ENCODE data around the gene IGFN1. TPM values are rescaled to one million over a fixed set of nuclear protein-coding genes. Genes with fewer than 3 reads are reported as not detected.

The IGFN1 gene
- total RNA-seq, 2 donors from 2014 or later: 2.0 to 6.7 TPM

- Histone ChIP-seq H3K27me3 (replicated peaks; ENCODE audit: insufficient read depth) (no peaks in the 10 kb centered on the region), H3K4me1 (replicated peaks) (no peaks in the 10 kb centered on the region), H3K27ac (no peak overlapping the region), H3K36me3 (no peaks in the 10 kb centered on the region), H3K4me3 (no peak overlapping the region), H3K9me3 (no peaks in the 10 kb centered on the region)
- TF ChIP-seq POLR2A (IDR thresholded peaks at IDR 0.05) (no peak), CTCF (IDR thresholded peaks at IDR 0.05) (no peak), POLR2AphosphoS5 (IDR thresholded peaks at IDR 0.05) (no peak)
- DNase-seq (ENCODE audit: low spot score): no peak
- 75% methylated on average over 11 of the region's 11 CpGs for WGBS
- intact Hi-C loops (cut with DNase I): loop anchor here (5.0 kb wide), 2 partner anchors 110 to 155 kb away; no protein-coding TSS in a partner anchor
These were observed 61.3 kb downstream of the IGFN1 start for GRCh38 chr1:201251851-201252430.

- Histone ChIP-seq H3K36me3 (no peaks in the 10 kb centered on the region), H3K4me1 (replicated peaks) (no peaks in the 10 kb centered on the region), H3K4me3 (no peak overlapping the region), H3K9me3 (no peaks in the 10 kb centered on the region), H3K27me3 (replicated peaks; ENCODE audit: insufficient read depth) (no peaks in the 10 kb centered on the region), H3K27ac (no peak overlapping the region)
- 96% methylated on average over 5 of the region's 6 CpGs for WGBS
- TF ChIP-seq POLR2A (IDR thresholded peaks at IDR 0.05) (no peak), CTCF (IDR thresholded peaks at IDR 0.05) (no peak), POLR2AphosphoS5 (IDR thresholded peaks at IDR 0.05) (no peak)
- intact Hi-C loops (cut with DNase I): loop anchor here (5.0 kb wide), 2 partner anchors 109 to 154 kb away; no protein-coding TSS in a partner anchor
- no peak for DNase-seq (ENCODE audit: low spot score)
These were observed 62.3 kb downstream of the IGFN1 start for GRCh38 chr1:201252944-201253371.

GRCh38 chr1:201253411-201253810 lies 62.8 kb downstream of the IGFN1 start:
- no peak overlapping the region for H3K4me3 ChIP-seq
- no peak for DNase-seq (ENCODE audit: low spot score)
- WGBS: 82% methylated on average over 10 of the region's 10 CpGs
- H3K9me3 ChIP-seq: no peaks in the 10 kb centered on the region
- no peaks in the 10 kb centered on the region for H3K4me1 ChIP-seq (replicated peaks)
- H3K27ac ChIP-seq: no peak overlapping the region
- H3K27me3 ChIP-seq (replicated peaks; ENCODE audit: insufficient read depth): no peaks in the 10 kb centered on the region
- H3K36me3 ChIP-seq: no peaks in the 10 kb centered on the region
- TF ChIP-seq CTCF (IDR thresholded peaks at IDR 0.05) (no peak), POLR2AphosphoS5 (IDR thresholded peaks at IDR 0.05) (no peak), POLR2A (IDR thresholded peaks at IDR 0.05) (no peak)
- intact Hi-C loops (cut with DNase I): loop anchor here (5.0 kb wide), 2 partner anchors 109 to 154 kb away; no protein-coding TSS in a partner anchor

GRCh38 chr1:201253906-201254624 lies 63.4 kb downstream of the IGFN1 start:
- 88% methylated on average over 9 of the region's 9 CpGs for whole genome bisulfite sequencing
- Histone ChIP-seq H3K4me3 (no peak overlapping the region), H3K4me1 (replicated peaks) (no peaks in the 10 kb centered on the region), H3K9me3 (no peaks in the 10 kb centered on the region), H3K27ac (no peak overlapping the region), H3K27me3 (replicated peaks; ENCODE audit: insufficient read depth) (no peaks in the 10 kb centered on the region), H3K36me3 (no peaks in the 10 kb centered on the region)
- intact Hi-C loops (cut with DNase I): loop anchor here (5.0 kb wide), 2 partner anchors 108 to 153 kb away; no protein-coding TSS in a partner anchor
- TF ChIP-seq CTCF (IDR thresholded peaks at IDR 0.05): no peak
- TF ChIP-seq POLR2A (IDR thresholded peaks at IDR 0.05): no peak
- TF ChIP-seq POLR2AphosphoS5 (IDR thresholded peaks at IDR 0.05): no peak
- DNase-seq (ENCODE audit: low spot score): no peak
